Hippocampal formation (tissue), 2 donors: ENCODE results near the gene SLAMF8.

ENCODE experiments used
- DNase-seq, 2 donors: peaks; one replicate each; lab custom pipeline; 2025; lab: John Stamatoyannopoulos, UW

The SLAMF8 gene

GRCh38 chr1:159873530-159874143 is 47.0 kb downstream of the SLAMF8 start:
- no peak for DNase-seq

GRCh38 chr1:159877695-159878444 is 51.2 kb downstream of the SLAMF8 start:
- DNase-seq, result no peak

- DNase-seq, result no peak
Observed at GRCh38 chr1:159879136-159879535, 52.5 kb downstream of the SLAMF8 start.

- no peak for DNase-seq
Observed at GRCh38 chr1:159879977-159880376, 53.3 kb downstream of the SLAMF8 start.

- DNase-seq, result no peak
Observed at GRCh38 chr1:159880430-159880829, 53.8 kb downstream of the SLAMF8 start.

GRCh38 chr1:159881622-159882526 is 55.2 kb downstream of the SLAMF8 start:
- DNase-seq, result no peak

- DNase-seq, result no peak
Observed at GRCh38 chr1:159882527-159882862, 55.8 kb downstream of the SLAMF8 start.

GRCh38 chr1:159883134-159883533 is 56.5 kb downstream of the SLAMF8 start:
- no peak for DNase-seq

- DNase-seq, result no peak
Observed at GRCh38 chr1:159884296-159884695, 57.6 kb downstream of the SLAMF8 start.
